GM10266 (cell line): Measurements from ENCODE around the gene RHOB.

Source experiments
- DNase-seq: peaks from one replicate; pipeline ENCODE4 v3.0.0; 2012; ENCODE audit errors: extremely low spot score
- CTCF ChIP-seq: IDR thresholded peaks from 2 replicates; pipeline ENCODE4 v1.5.1; 2012; ENCODE audit warnings: mild to moderate bottlenecking, low read depth; ENCODE audit not compliant: control insufficient read depth, insufficient read depth; ENCODE audit errors: missing control alignments

RHOB gene

GRCh38 chr2:20446255-20446916, 488 bp upstream of the RHOB start:
- DNase-seq = no peak
- no peak for TF ChIP-seq CTCF

- DNase-seq = peak; percentile 36
- no peak for TF ChIP-seq CTCF
Measured at GRCh38 chr2:20447437-20448245, 767 bp downstream of the RHOB start.

- no peak for TF ChIP-seq CTCF
- DNase-seq = no peak
Measured at GRCh38 chr2:20448246-20448976, 1.5 kb downstream of the RHOB start.

- TF ChIP-seq CTCF = no peak
- no peak for DNase-seq
Measured at GRCh38 chr2:20448977-20449306, 2.1 kb downstream of the RHOB start.

- no peak for DNase-seq
- TF ChIP-seq CTCF = no peak
Measured at GRCh38 chr2:20449501-20450200, 2.8 kb downstream of the RHOB start.

GRCh38 chr2:20450201-20450999, 3.5 kb downstream of the RHOB start:
- TF ChIP-seq CTCF = no peak
- no peak for DNase-seq
